GM20000 (cell line): ENCODE data around the gene RHBDF2.
A peak's percentile ranks its signal among the peaks of the same experiment; 100 is the strongest.

Source experiments
- DNase-seq: peaks from one replicate; pipeline ENCODE4 v3.0.0; 2012; ENCODE audit warnings: low spot score
- TF ChIP-seq, protein P1 (sequence below): IDR thresholded peaks from 2 replicates; pipeline ENCODE4 v1.5.1; 2012; ENCODE audit warnings: mild to moderate bottlenecking, control low read depth; ENCODE audit errors: extremely low read depth, missing control alignments

RHBDF2 gene

DNA sequence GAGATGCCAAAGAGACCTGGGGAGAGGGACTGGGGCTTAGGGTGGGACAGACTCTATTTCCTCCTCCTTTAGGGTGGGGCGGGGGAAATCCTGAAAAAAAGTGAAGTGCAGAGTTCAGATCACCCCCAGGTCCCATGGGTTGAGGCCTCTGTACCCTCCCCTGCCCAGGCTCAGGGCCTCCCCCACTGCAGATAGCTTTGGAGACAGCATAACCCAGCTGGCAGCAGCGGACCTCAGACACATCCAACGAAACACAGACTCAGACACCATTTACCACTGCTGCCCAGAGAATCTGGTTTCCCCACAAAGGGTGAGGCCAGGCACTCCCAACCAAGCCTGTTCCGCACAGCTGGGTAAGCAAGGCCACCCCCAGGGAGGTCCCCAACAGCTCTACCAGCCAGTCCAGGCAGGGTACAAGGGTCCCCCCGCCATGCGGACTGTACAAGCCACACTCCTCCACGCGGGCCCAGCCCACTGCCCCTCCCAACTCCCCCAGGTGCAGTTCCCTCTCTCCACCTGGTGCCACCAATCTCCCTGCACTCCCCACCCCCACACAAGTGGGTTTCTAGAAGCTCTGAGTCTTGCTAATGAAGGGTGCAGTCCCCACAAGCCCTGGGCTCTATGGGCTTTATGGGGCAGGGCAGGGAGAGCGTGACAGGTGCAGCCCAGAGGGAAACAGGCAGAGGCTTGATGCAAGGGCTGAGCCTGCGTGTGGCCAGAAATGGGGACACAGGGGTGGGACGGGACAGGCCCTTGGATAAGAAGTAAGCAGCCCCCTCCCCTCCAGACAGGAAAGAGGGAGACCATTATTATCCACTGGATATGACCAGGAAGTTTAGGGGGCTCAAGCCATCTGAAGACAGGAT lies 8.9 kb downstream of the RHBDF2 start:
- TF ChIP-seq, protein P1, sequence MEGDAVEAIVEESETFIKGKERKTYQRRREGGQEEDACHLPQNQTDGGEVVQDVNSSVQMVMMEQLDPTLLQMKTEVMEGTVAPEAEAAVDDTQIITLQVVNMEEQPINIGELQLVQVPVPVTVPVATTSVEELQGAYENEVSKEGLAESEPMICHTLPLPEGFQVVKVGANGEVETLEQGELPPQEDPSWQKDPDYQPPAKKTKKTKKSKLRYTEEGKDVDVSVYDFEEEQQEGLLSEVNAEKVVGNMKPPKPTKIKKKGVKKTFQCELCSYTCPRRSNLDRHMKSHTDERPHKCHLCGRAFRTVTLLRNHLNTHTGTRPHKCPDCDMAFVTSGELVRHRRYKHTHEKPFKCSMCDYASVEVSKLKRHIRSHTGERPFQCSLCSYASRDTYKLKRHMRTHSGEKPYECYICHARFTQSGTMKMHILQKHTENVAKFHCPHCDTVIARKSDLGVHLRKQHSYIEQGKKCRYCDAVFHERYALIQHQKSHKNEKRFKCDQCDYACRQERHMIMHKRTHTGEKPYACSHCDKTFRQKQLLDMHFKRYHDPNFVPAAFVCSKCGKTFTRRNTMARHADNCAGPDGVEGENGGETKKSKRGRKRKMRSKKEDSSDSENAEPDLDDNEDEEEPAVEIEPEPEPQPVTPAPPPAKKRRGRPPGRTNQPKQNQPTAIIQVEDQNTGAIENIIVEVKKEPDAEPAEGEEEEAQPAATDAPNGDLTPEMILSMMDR: no peak
- DNase-seq: peak; percentile 65

DNA sequence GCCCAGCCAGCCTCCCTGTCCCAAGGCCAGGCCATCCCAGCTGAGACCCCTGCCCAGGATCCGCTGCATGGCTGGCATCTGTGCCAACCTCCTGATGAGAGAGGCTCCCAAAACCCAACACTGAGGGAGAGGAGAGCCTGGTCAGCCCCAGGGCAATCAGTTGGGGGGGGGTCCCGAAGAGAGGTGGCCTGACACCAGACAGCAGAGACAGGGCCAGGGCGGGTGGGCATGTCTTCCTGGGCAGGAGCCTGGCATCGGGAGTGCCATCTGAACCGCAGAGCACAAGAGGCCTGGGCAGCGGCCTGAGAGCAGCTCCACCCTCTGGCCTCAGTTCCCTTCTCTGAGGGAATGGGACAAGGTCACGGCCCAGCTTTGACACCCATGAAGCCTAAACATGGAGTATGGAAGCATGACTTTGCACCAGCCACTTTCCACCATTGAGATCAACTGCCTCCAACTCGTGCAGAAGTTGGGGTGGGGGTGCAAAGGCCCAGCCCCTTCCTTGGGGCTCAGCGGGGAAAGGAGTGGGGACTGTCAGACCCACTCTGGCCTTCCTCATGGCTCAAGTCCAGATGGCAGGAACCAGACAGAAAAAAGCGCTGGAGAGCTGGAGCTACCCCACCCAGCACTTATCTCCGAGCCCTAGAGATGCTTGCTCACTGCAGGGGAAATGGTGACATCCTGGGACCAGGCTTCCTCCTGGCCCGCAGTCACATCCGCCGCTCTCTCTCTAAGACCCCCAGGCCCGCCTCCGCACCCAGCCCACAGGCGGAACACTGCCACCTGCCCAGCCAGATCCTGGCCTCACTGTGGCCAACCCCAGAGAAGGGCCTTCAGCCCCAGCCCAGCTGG lies 9.7 kb downstream of the RHBDF2 start:
- DNase-seq: no peak
- TF ChIP-seq, protein P1: no peak

DNA sequence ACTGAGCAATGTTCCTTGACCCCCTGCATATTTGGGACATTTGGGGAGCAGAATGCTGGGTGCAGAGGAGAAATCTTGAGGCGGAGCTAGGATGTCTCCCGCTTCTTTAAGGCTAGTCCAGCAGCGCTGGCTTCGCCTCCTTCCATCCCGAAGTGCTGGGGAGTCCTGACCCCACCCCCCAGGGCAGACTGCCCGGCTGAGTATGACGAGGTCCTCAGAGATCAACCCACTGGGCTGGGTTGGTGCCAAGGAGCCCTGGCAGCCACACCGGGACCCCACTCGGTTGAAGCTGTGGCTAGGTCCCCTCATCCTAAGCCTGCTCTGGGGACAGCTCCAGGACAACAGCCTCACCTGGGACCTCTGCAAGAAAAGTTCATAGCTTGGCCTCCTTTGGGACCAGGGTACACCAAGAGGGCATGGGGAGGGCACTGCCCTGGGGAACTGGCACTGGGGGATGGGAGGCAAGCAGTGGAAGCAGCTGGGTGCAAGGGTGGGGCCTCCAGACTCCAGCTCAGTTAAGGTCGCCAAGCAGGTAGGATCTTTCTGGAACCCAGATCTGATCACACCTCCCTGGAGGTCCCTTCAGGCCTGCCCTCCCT lies 11.0 kb downstream of the RHBDF2 start:
- TF ChIP-seq, protein P1: no peak

DNA sequence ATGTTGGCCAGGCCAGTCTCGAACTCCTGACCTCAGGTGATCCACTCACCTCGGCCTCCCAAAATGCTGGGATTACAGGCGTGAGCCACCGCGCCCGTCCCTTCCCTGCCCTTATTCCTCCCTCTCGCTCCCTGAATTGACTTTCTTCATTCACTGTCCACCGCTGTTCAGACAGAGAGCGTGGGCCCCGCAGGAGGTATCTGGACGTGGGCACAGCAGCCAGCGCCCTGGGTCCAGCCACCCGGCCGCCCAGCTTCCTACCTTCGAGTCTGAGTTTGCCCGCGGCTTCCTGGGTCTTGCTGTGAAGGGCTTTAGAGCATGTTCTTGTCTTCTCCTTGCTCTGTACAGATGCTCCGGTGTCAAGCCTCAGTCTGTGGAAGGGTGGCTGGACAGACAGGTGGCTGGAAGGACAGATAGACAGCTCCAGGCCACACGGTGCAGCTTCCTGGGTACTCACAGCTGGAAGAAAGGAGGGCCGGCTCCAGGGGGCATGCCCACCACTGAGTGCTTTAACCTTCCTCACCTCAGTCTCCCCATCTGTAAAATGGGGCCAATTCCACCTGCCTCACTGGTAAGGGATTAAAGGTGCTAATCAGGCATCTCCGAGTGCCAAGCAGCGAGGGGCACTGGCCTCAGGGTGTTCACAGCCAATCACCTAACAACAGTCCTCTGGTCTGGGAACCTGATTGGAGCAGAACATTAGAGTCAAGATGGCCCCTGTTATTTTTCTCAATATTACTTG lies 13.6 kb downstream of the RHBDF2 start:
- TF ChIP-seq, protein P1: no peak
- no peak for DNase-seq

More for the DNA sequence above, 11.0 kb downstream of the RHBDF2 start:
- DNase-seq: no peak

DNA sequence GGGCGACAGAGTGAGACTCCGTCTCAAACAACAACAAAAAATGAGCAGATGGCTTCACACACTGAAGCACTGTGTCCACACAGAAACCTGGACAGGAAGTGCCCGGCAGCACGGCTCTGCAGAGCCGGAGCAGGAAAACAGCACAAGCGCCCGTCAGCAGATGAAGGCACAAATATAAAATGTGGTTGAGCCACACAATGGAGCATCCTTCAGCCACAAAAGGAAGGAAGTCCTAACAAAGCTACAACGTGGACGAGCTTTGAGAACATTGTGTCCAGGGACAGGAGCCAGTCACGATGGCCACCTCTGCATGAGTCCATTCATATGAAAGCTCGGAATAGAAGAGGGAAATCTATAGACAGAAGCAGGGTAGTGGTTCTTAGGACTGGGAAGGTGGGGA lies 15.7 kb downstream of the RHBDF2 start:
- TF ChIP-seq, protein P1: no peak
- DNase-seq: no peak

DNA sequence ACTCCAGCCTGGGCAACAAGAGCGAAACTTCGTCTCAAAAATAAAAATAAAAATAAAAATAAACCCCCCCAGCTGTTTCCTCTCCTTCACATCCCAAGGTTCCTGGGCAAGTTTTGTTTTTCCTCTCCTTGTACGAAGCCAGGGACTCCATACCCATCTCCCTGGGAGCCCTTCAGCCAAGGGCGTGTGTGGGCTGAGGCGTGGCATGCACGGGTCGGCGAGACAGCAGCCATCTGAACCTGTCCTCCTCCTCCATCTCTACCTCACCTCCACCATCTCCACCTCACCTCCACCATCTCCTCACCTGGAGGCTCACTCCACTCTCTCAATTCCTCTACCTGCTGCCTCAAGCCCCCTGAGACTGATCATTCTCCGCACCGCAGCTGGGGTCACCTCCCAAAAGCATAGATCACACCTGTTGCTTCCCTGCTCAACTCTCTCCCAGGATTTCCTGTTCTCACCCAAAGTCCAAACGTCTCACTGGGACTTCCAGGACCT lies 16.9 kb downstream of the RHBDF2 start:
- TF ChIP-seq, protein P1: no peak

More for the DNA sequence above, 16.9 kb downstream of the RHBDF2 start:
- DNase-seq: no peak
